ENCODE measurements around the gene B3GAT1.

The B3GAT1 gene

GRCh38 chr11:134409552-134410429 lies 2.3 kb downstream of the B3GAT1 start:
- no peak for DNase-seq

GRCh38 chr11:134407923-134408322 lies 4.1 kb downstream of the B3GAT1 start:
- no peak for DNase-seq

DNA sequence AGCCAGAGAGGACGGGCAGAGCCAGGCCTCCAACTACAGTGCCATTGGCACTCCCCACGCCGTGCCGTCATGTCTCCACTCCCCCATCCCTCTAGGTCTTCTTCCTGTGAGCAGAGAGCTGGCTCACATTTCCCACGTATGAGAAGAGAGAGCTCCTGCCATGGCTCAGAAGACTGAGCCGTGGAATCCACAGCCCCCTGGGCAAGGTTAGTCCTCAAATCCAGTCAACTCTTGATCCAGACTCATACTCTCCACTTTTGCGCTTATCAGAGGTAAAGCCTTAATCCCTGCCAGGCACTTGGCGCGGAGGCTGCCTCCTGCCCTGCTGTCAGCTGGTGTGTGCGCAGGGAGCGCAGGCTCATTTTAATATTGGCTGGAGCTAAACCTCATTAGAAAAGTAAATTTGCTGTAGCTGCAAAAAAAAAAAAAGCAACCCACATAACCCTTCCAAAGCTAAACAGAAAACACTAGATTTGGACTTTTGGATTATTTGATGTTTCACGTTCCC lies 4.7 kb downstream of the B3GAT1 start:
- no peak for DNase-seq

DNA sequence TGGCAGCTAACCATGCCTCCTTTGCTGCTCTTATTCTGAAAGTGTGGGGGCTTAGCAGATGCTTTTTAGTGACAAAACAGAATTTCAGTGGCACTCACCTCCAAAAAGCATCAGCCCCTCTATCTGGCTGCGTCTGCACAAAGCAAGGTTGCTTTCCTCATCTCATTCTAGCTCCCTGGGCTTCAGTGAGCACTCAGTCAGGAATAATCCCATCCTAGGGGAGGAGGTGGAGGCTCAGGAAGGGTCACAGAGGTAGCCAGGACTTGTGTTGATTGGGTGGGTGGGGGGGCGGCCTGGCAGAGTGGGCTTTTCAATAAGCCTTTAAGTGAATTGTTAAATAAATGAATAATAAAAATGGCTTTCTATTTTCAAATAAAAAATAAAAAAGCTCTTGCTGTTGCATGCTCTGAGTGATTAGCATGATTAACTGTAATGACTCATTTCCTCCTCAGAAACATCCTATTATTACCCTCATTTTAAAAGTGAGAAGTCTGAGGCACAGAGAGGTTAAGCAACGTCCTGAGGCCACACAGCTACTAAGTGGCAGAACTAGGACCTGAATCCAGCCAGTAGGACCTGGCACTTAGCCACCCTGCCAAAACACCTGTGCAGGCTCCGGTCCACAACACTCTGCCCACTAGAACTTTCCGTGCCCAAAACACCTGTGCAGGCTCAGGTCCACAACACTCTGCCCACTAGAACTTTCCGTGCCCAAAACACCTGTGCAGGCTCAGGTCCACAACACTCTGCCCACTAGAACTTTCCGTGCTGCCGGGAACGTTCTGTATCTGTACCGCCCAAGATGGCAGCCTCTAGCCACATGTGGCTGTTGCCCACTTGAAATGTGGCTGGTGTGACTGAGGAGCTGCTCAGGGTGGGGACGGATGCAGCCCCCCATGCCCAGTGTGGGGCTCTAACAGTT lies 5.5 kb downstream of the B3GAT1 start:
- no peak for DNase-seq

- no peak for DNase-seq
Observed at GRCh38 chr11:134405841-134406240, 6.2 kb downstream of the B3GAT1 start.

GRCh38 chr11:134405436-134405835 lies 6.6 kb downstream of the B3GAT1 start:
- no peak for DNase-seq

GRCh38 chr11:134404575-134405341 lies 7.3 kb downstream of the B3GAT1 start:
- no peak for DNase-seq

- DNase-seq, result no peak
Observed at GRCh38 chr11:134402910-134403309, 9.1 kb downstream of the B3GAT1 start.

- no peak for DNase-seq
Observed at GRCh38 chr11:134401825-134402809, 9.9 kb downstream of the B3GAT1 start.

DNA sequence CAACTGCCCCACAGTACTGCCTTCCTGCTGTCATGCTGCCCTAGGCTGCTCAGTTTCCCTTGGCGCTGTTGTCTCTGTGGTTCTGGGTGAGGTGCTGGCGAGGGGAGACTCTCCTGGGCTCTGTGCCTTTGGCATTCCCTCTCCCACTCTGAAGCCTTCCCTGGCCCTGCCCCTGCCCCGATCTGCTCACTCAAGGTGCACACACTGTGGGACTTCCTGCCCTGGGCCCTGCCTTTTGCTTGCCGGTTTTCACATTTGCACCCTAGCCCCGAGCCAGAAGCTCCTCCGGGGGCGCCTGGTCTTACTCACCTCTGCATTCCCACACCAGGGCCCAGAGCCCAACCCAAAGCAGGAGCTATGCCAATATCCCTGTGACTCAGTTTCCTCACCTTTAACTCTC lies 12.0 kb downstream of the B3GAT1 start:
- DNase-seq, result no peak

DNA sequence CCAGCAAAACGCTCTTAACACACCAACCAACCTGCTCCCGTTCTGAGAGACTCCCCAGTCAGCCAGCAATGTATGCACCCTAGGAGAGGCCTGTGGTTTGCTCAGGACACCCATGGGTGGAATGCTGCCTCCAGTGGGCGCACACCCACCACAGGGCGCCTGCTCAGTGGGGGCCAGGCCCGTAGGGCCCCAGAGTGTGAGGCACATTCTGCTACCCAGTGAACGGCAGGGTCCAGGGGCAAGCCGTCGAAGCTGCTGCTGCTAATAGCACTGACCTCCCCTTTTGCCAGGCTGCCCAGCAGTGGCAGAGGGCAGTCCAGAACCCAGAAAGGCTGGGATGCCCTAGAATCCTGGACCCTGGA lies 12.8 kb downstream of the B3GAT1 start:
- DNase-seq, result no peak

GRCh38 chr11:134398644-134399292 lies 13.3 kb downstream of the B3GAT1 start:
- no peak for DNase-seq

GRCh38 chr11:134398079-134398444 lies 14.0 kb downstream of the B3GAT1 start:
- DNase-seq, result no peak

DNA sequence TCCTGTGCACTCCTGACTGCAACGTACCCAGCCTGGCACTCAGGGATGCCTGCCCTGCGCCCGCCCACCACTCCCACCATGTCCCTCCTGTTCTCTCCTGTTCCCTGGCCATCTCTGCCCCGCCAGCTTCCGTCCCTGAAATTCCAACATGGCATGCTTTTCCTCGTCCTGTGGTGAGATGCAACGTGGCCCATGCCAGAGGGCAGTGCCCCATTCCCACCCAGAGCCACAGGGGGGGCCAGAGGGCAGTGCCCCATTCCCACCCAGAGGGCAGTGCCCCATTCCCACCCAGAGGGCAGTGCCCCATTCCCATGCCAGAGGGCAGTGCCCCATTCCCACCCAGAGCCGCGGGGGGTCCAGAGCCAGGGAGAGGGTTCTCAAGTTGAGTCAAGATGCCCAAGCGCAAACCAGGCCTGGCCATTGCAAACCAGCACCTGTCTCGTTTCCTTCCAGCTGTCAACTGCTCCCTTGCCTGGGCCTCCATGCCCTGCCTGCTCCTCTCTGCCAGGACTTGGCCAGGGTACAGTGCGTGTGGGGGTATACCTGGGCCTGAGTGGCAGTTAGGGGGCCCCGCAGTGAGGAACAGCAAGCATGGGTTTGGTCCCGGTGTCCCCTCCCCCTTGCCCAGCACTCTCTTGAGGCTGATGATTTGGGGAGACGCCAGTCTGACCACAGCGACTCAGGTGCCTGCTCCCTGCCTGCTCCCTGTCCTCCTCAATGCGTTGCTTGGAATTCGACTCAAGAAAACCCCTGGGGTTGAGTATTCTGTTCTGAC lies 14.6 kb downstream of the B3GAT1 start:
- no peak for DNase-seq

DNA sequence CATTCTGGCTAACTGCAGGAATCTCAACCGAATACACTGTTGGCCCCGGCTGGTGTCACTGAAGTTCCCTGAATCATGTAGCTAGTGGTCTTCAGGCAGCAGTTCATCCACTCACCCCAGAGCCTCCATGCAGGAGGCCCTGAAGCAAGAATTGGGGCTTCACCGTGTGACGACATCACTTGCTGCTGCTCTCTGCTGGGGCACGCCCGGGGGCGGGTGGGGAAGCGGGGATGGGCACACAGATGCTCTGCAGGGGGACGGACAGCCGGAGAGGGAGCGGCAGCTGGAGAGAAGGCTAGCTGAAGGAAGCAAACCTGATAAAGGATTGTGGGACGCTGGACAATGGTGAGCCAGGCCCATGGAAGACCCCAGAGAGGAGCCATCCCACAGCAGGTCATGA lies 17.0 kb downstream of the B3GAT1 start:
- no peak for DNase-seq

GRCh38 chr11:134394311-134394710 lies 17.7 kb downstream of the B3GAT1 start:
- no peak for DNase-seq

GRCh38 chr11:134393638-134394037 lies 18.4 kb downstream of the B3GAT1 start:
- no peak for DNase-seq

GRCh38 chr11:134392953-134393615 lies 19.0 kb downstream of the B3GAT1 start:
- no peak for DNase-seq

DNA sequence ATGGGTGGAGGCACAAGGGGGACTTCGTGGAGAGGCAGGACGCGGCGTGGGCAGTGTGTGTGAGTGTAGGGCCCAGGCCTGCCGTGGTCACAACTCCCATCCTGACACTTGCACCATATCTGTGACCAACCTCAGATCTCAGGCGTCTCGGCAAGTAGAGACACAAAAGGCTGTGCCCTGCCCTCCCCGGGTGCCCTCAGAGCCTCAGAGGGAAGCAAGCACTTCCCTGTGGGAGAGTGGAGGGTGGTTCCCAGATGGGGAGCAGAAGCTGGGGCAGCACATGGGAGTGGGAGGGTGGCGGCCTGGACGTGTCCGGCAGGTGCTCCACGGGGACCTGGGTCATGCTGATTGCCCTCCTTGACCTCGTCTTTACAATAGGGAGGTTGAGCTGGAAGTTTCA lies 20.4 kb downstream of the B3GAT1 start:
- no peak for DNase-seq
